Measurements from ENCODE around the gene TAX1BP3. TPM values are rescaled to one million over a fixed set of nuclear protein-coding genes. Genes with fewer than 3 reads are reported as not detected.

Gene TAX1BP3
- total RNA-seq, 1 experiment from 2014 or later: 50.0 TPM

GRCh38 chr17:3636908-3637373, 31.4 kb downstream of the TAX1BP3 start:
- RAD21 ChIA-PET (ENCODE audit: low non-redundant PET in 1 of 2, low total read pairs in 2 of 2, uncharacterized antibody in 2 of 2, unreplicated experiment in 2 of 2): interaction anchor here in 1 of 2 experiments (0.7 kb wide), 1 partner anchor 82 kb away, joined by 6 read pairs; no protein-coding TSS in a partner anchor
- Histone ChIP-seq H3K36me3 (ENCODE audit: control insufficient read depth in 1 of 2, insufficient read depth in 2 of 2, low read length in 2 of 2) (0 out of 4 replicates have a peak, but pooled peaks cover 0 to 8% of the 10 kb centered on the region in 2 experiments), H3K9me2 (ENCODE audit: insufficient read depth) (no peaks in the 10 kb centered on the region), H3K79me2 (ENCODE audit: insufficient read depth, low read length) (peaks cover 35% of the 10 kb centered on the region), H3K9me3 (ENCODE audit: control insufficient read depth in 1 of 2, insufficient read depth in 1 of 2, low read depth in 1 of 2, low read length in 2 of 2) (no peaks in the 10 kb centered on the region), H3K4me3 (replicated peaks in 1 of 2; ENCODE audit: low read depth in 1 of 2, low read length in 2 of 2) (peak overlapping the region; percentile 94), H4K20me1 (ENCODE audit: insufficient read depth) (no peaks in the 10 kb centered on the region), H2AFZ (ENCODE audit: low read depth, low read length, poor library complexity, severe bottlenecking) (no peak overlapping the region), H3K4me1 (ENCODE audit: control insufficient read depth in 1 of 2, insufficient read depth in 2 of 2, low read length in 2 of 2) (peaks cover 6 to 15% of the 10 kb centered on the region in 2 experiments; a peak in 3 of 4 replicates), H3K9ac (ENCODE audit: low read length) (peak overlapping the region; percentile 92), H3K27me3 (ENCODE audit: insufficient read depth, low read length) (no peaks in the 10 kb centered on the region), H3K4me2 (ENCODE audit: low read length) (peak overlapping the region; percentile 98), H3K27ac (ENCODE audit: low read depth, low read length) (peak overlapping the region; percentile 94)
- POLR2A ChIA-PET: interaction anchor here (1.3 to 1.5 kb wide), 2 partner anchors 13 to 26 kb away, joined by 3 to 5 read pairs; no protein-coding TSS in a partner anchor
- DNase-seq (ENCODE audit: low read depth, low spot score) (no peak), ATAC-seq (peak; percentile 3)
- no peak for TF ChIP-seq SRF (IDR thresholded peaks at IDR 0.05; ENCODE audit: low read depth)
- no peak for TF ChIP-seq REST (IDR thresholded peaks at IDR 0.05; ENCODE audit: low read depth)
- no peak for TF ChIP-seq TCF7L2 (IDR thresholded peaks at IDR 0.05; ENCODE audit: borderline replicate concordance, extremely low read depth, insufficient read depth, insufficient read length)
- no peak for TF ChIP-seq YY1 (IDR thresholded peaks at IDR 0.05; ENCODE audit: extremely low read depth, insufficient replicate concordance, low read depth, low read length)
- TF ChIP-seq SIN3A (IDR thresholded peaks at IDR 0.05; ENCODE audit: low read depth): peak; percentile 1; the same call in 1 of the 2 replicates
- intact Hi-C loops (cut with micrococcal nuclease): loop anchor here (5.0 kb wide), 1 partner anchor 100 kb away; no protein-coding TSS in a partner anchor
- CTCF ChIA-PET: interaction anchor here (1.0 to 1.4 kb wide), 2 partner anchors 34 to 102 kb away, joined by 4 to 10 read pairs; no protein-coding TSS in a partner anchor
- TSS peak; percentile 65 for BruUV-seq (replicated peaks)
